HG02973 (cell line): ENCODE data around the gene C3orf22.

Experiments used
- ATAC-seq: cut with Tn5 transposase; IDR thresholded peaks from one replicate; pipeline ENCODE4 v1.9.1; 2021; ENCODE audit warnings: moderate library complexity; ENCODE audit not compliant: unreplicated experiment

Gene C3orf22

GRCh38 chr3:126528800-126529541, 29.8 kb downstream of the C3orf22 start:
- ATAC-seq: no peak

- ATAC-seq: no peak
Measured at GRCh38 chr3:126528419-126528799, 30.3 kb downstream of the C3orf22 start.

GRCh38 chr3:126527455-126528211, 31.1 kb downstream of the C3orf22 start:
- no peak for ATAC-seq

GRCh38 chr3:126527006-126527405, 31.7 kb downstream of the C3orf22 start:
- ATAC-seq: no peak

- no peak for ATAC-seq
Measured at GRCh38 chr3:126526668-126527005, 32.1 kb downstream of the C3orf22 start.

GRCh38 chr3:126525853-126526667, 32.7 kb downstream of the C3orf22 start:
- no peak for ATAC-seq

GRCh38 chr3:126525091-126525852, 33.5 kb downstream of the C3orf22 start:
- no peak for ATAC-seq

- no peak for ATAC-seq
Measured at GRCh38 chr3:126524429-126524988, 34.2 kb downstream of the C3orf22 start.

- no peak for ATAC-seq
Measured at GRCh38 chr3:126523745-126524428, 34.8 kb downstream of the C3orf22 start, which contains the start of gene CHST13. Gene CHST13 (plus strand): TSS chr3:126524155. CDS start chr3:126524333, 178 bp downstream.

- ATAC-seq: no peak
Measured at GRCh38 chr3:126522363-126522788, 36.4 kb downstream of the C3orf22 start.

- no peak for ATAC-seq
Measured at GRCh38 chr3:126521122-126521891, 37.4 kb downstream of the C3orf22 start.

- no peak for ATAC-seq
Measured at GRCh38 chr3:126519506-126520455, 39.0 kb downstream of the C3orf22 start.

GRCh38 chr3:126518779-126519177, 40.0 kb downstream of the C3orf22 start:
- no peak for ATAC-seq

- ATAC-seq: no peak
Measured at GRCh38 chr3:126517986-126518778, 40.5 kb downstream of the C3orf22 start.

GRCh38 chr3:126517291-126517951, 41.3 kb downstream of the C3orf22 start, which contains the start of gene UROC1:
Gene UROC1 (minus strand): TSS chr3:126517773. CDS start chr3:126517719, 54 bp downstream.
- ATAC-seq: no peak

- no peak for ATAC-seq
Measured at GRCh38 chr3:126516936-126517290, 41.8 kb downstream of the C3orf22 start.
